K562 (cell line): Measurements from ENCODE around the gene ANXA1. TPM values are rescaled to one million over a fixed set of nuclear protein-coding genes. Genes with fewer than 3 reads are reported as not detected.

Source experiments
- ATAC-seq: fragments of 200-7000 bp; cut with Tn5 transposase; 3 replicates; pipeline ENCODE4 v1.9.1; 2020; ENCODE audit warnings: moderate library complexity
- BruUV-seq: library from RNA; stranded (reverse); fragments of 400-500 nt; replicated peaks from 2 replicates; lab custom pipeline; 2021; lab: Mats Ljungman, UMichigan
- CTCF ChIA-PET: fragments of 300-600 bp; formaldehyde crosslinking; extraction: SDS; loops from one replicate; lab custom pipeline; 2021; ENCODE audit warnings: low intra/inter-chr PET ratio; lab: Yijun Ruan, JAX
- POLR2A ChIA-PET: fragments of 300-600, 350-650 bp; sonication (Branson Sonifier 250); formaldehyde crosslinking; extraction: SDS; loops from one replicate; lab custom pipeline; 2021; ENCODE audit warnings: antibody characterized with exemption, inconsistent platforms; lab: Yijun Ruan, JAX
- DNase-seq, 4 experiments: peaks; one replicate each; pipeline versions ENCODE4 v3.0.0 to v3.0.0-alpha.2; 2011 to 2018; ENCODE audit warnings: low spot score in 3 of 4, mixed read lengths in 3 of 4; ENCODE audit errors: extremely low read depth in 1 of 4
- FAIRE-seq: peaks from 2 replicates; lab custom pipeline; 2011; peaks lifted over from hg19 to GRCh38; lab: Jason Lieb, UNC
- H2AFZ ChIP-seq: 2 replicates; pipeline ENCODE4 v1.6.0; 2011; ENCODE audit warnings: low read depth, low read length, control low read depth, inconsistent platforms
- H3K27ac ChIP-seq: fragments of 200-600 bp; 3 replicates; pipeline ENCODE4 v1.8.0; 2011; ENCODE audit warnings: low read depth, mild to moderate bottlenecking, control low read depth, inconsistent platforms, low read length, moderate library complexity, mixed read lengths; ENCODE audit errors: extremely low read depth
- H3K27me3 ChIP-seq, 2 experiments: fragments of 300-600 bp in 1 of 2; 2 replicates in 1 of 2; 3 replicates in 1 of 2; pipeline versions ENCODE4 v1.6.0 to v1.8.0; 2011; ENCODE audit warnings: inconsistent platforms in 2 of 2, low read length in 2 of 2, mild to moderate bottlenecking in 1 of 2, mixed read lengths in 1 of 2, moderate library complexity in 1 of 2; ENCODE audit not compliant: control insufficient read depth in 2 of 2, insufficient read depth in 2 of 2
- H3K36me3 ChIP-seq: fragments of 300-600 bp; 3 replicates; pipeline ENCODE4 v1.8.0; 2011; ENCODE audit warnings: mild to moderate bottlenecking, low read length, inconsistent platforms; ENCODE audit not compliant: control insufficient read depth, insufficient read depth
- H3K4me1 ChIP-seq, 2 experiments: fragments of 200-600 bp in 1 of 2; replicated peaks in 1 of 2; 2 replicates in 1 of 2; 3 replicates in 1 of 2; pipeline versions ENCODE4 v1.5.1 to v1.8.0; 2011; ENCODE audit warnings: inconsistent platforms in 2 of 2, low read length in 2 of 2, mild to moderate bottlenecking in 1 of 2, mixed read lengths in 1 of 2, moderate library complexity in 1 of 2; ENCODE audit not compliant: control insufficient read depth in 2 of 2, insufficient read depth in 2 of 2
- H3K4me2 ChIP-seq: 2 replicates; pipeline ENCODE4 v1.6.1; 2011; ENCODE audit warnings: low read length, control low read depth, inconsistent platforms, mixed read lengths; ENCODE audit not compliant: insufficient read depth
- H3K4me3 ChIP-seq: fragments of 200-600 bp; sonication (generic), shearing (Covaris generic); 2 replicates; pipeline ENCODE4 v1.5.1; 2016; ENCODE audit warnings: control low read depth, inconsistent platforms
- H3K79me2 ChIP-seq: fragments of 200-600 bp; 3 replicates; pipeline ENCODE4 v1.8.0; 2011; ENCODE audit warnings: low read length, inconsistent platforms; ENCODE audit not compliant: control insufficient read depth, insufficient read depth
- H3K9ac ChIP-seq, 2 experiments: 2 replicates each; pipeline versions ENCODE4 v1.6.0 to v1.6.1; 2011; ENCODE audit warnings: low read depth in 2 of 2, low read length in 2 of 2, control low read depth in 1 of 2, inconsistent platforms in 1 of 2, mild to moderate bottlenecking in 1 of 2, mixed read lengths in 1 of 2; ENCODE audit not compliant: insufficient read depth in 1 of 2
- H3K9me1 ChIP-seq: one replicate; pipeline ENCODE4 v1.6.0; 2011; ENCODE audit warnings: inconsistent platforms, mild to moderate bottlenecking, low read length, moderate library complexity; ENCODE audit not compliant: control insufficient read depth, insufficient read depth
- H3K9me3 ChIP-seq: replicated peaks from 2 replicates; pipeline ENCODE4 v1.5.1; 2011; ENCODE audit warnings: low read depth, low read length, inconsistent platforms; ENCODE audit not compliant: control insufficient read depth, insufficient read depth
- H4K20me1 ChIP-seq: replicated peaks from 2 replicates; pipeline ENCODE4 v1.6.1; 2011; ENCODE audit warnings: low read length, inconsistent platforms, mixed read lengths; ENCODE audit not compliant: control insufficient read depth, insufficient read depth
- ATF1 ChIP-seq, 2 experiments: fragments of 450-650 bp in 1 of 2; IDR thresholded peaks; 2 replicates each; pipeline ENCODE4 v1.6.1; 2016; ENCODE audit warnings: missing compliant biosample characterization in 1 of 2, missing genetic modification characterization in 1 of 2
- E2F3 ChIP-seq: fragments of 250-450 bp; sonication (Bioruptor Pico); IDR thresholded peaks from 2 replicates; pipeline ENCODE4 v1.4.0; 2020; ENCODE audit warnings: mild to moderate bottlenecking
- HMG20A ChIP-seq: fragments of 450-650 bp; formaldehyde crosslinking; conservative IDR thresholded peaks from 2 replicates; pipeline ENCODE4 v1.4.0; 2020; ENCODE audit warnings: mild to moderate bottlenecking, mixed read lengths
- HOXB6 ChIP-seq: fragments of 250-450 bp; sonication (Bioruptor Pico); IDR thresholded peaks from 2 replicates; pipeline ENCODE4 v1.5.1; 2022; ENCODE audit warnings: mild to moderate bottlenecking, borderline replicate concordance
- MCM2 ChIP-seq: fragments of 450-650 bp; IDR thresholded peaks from 2 replicates; pipeline ENCODE4 v1.6.1; 2017; ENCODE audit warnings: low read depth, mild to moderate bottlenecking
- NUFIP1 ChIP-seq: fragments of 450-650 bp; IDR thresholded peaks from 2 replicates; pipeline ENCODE4 v1.6.1; 2018; ENCODE audit not compliant: partially characterized antibody
- WGBS: fragments of 100-300 bp; shearing (Covaris generic); methylation state at CpG from one replicate; pipeline ENCODE4 v1.1.6; 2016; ENCODE audit warnings: low coverage, mixed read lengths; ENCODE audit not compliant: insufficient coverage; ENCODE audit errors: missing lambda C conversion rate; 5-methylcytosine and 5-hydroxymethylcytosine counted together
- in situ Hi-C: fragments of 300-500 bp; cut with MboI; formaldehyde crosslinking; loops from 4 replicates; pipeline ENCODE4 v1.15.0; 2018; ENCODE audit warnings: inconsistent platforms, mixed read lengths
- intact Hi-C: fragments of 100-400 bp; cut with micrococcal nuclease; formaldehyde crosslinking; loops from 2 replicates; pipeline ENCODE4 v1.14.2; 2022
- polyA plus RNA-seq, 8 experiments: library from polyadenylated mRNA; depleted of rRNA in 4 of 8; stranded (reverse) in 5 of 8; unstranded in 3 of 8; fragments of >200 nt; fragmentation: Nextera tagmentation in 2 of 8; fragmentation: Illumina TruSeq in 1 of 8; extraction: Ambion mirVana in 2 of 8; extraction: Trizol in 1 of 8; gene quantifications; 2 replicates each; pipeline versions ENCODE4 v1.2.1 to v1.2.3, GENCODE V29; 2011 to 2014; ENCODE audit warnings: inconsistent platforms in 1 of 8, missing spikeins in 1 of 8
- total RNA-seq, 7 experiments: library from RNA; depleted of rRNA in 6 of 7; stranded (reverse); fragments of >200 nt in 6 of 7; fragmentation: Illumina TruSeq in 2 of 7; extraction: Trizol in 2 of 7; gene quantifications; 2 replicates each; pipeline versions ENCODE4 v1.2.1 to v1.2.3, GENCODE V29; 2011 to 2021; ENCODE audit warnings: low replicate concordance in 1 of 7
- TF ChIP-seq, protein P1 (sequence below): fragments of 250-450 bp; sonication (Bioruptor Pico); IDR thresholded peaks from 2 replicates; pipeline ENCODE4 v1.4.0; 2020; ENCODE audit warnings: mild to moderate bottlenecking
- TF ChIP-seq, protein P2 (sequence below): fragments of 250-450 bp; sonication (Bioruptor Pico); IDR thresholded peaks from 2 replicates; pipeline ENCODE4 v1.4.0; 2020; ENCODE audit warnings: mild to moderate bottlenecking, moderate library complexity, borderline replicate concordance

Gene ANXA1
- total and polyA plus RNA-seq, 9 of the 15 experiments (the other 6 are each of a cell fraction or from before 2014, with no cell fraction given): 406 to 1,298 (median 620) TPM

DNA sequence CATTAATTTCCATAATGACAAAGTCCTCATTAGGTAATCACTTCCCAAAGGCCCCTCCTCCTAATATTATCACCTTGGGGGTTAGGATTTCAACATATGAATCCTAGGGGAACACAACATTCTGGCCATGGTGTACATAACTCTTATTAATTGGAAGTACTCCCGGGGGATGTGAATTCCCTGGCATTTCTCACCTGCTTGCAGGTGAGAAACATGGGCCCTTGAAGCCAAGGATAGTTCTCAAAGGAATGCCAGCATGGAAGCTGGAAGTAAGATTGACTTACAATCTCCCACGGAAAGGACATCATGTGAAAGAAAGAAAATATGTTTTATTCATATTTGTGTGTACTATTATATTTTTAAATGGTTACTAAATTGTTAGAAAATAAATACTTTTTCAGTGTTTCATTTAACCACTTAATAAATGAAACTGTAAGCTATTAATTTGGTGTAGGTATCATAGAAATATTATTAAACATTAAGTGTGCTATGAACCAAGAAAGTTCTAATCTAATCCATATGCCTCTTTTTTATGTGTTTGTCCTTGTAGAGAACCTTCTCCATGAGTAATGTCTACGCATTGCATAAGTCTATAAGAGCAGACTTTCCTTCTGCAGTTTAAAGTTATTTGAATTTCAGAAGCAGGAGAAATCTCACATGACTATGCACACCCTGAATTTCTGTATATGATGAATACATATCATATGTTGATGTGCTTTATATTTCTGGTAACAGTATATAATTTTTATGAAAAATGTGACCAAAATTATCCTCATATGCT lies 59.4 kb downstream of the ANXA1 start:
- H3K27me3 ChIP-seq: no peaks in the 10 kb centered on the region
- ATAC-seq (no peak), DNase-seq (no peak), FAIRE-seq (no peak)
- H3K9ac ChIP-seq: no peak overlapping the region
- POLR2A ChIA-PET: no interaction called here
- no peaks in the 10 kb centered on the region for H3K9me3 ChIP-seq
- in situ Hi-C loops: loop anchor here (25.0 kb wide), 1 partner anchor 1351 kb away; no protein-coding TSS in a partner anchor
- H3K36me3 ChIP-seq: no peaks in the 10 kb centered on the region
- H3K27ac ChIP-seq: no peak overlapping the region
- no peak overlapping the region for H3K4me3 ChIP-seq
- no peaks in the 10 kb centered on the region for H4K20me1 ChIP-seq
- H3K4me2 ChIP-seq: no peak overlapping the region
- CTCF ChIA-PET: no interaction called here
- no peaks in the 10 kb centered on the region for H3K79me2 ChIP-seq
- TF ChIP-seq E2F3 (CRISPR knock-in tag) (no peak), ATF1 (CRISPR knock-in tag; IDR thresholded peaks at IDR 0.05) (no peak), ATF1 (tag; IDR thresholded peaks at IDR 0.05) (no peak), HOXB6 (CRISPR knock-in tag) (no peak), NUFIP1 (no peak), MCM2 (no peak), HMG20A (no peak)
- TF ChIP-seq, protein P1, sequence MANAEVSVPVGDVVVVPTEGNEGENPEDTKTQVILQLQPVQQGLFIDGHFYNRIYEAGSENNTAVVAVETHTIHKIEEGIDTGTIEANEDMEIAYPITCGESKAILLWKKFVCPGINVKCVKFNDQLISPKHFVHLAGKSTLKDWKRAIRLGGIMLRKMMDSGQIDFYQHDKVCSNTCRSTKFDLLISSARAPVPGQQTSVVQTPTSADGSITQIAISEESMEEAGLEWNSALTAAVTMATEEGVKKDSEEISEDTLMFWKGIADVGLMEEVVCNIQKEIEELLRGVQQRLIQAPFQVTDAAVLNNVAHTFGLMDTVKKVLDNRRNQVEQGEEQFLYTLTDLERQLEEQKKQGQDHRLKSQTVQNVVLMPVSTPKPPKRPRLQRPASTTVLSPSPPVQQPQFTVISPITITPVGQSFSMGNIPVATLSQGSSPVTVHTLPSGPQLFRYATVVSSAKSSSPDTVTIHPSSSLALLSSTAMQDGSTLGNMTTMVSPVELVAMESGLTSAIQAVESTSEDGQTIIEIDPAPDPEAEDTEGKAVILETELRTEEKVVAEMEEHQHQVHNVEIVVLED (CRISPR knock-in tag): no peak
- TF ChIP-seq, protein P2, sequence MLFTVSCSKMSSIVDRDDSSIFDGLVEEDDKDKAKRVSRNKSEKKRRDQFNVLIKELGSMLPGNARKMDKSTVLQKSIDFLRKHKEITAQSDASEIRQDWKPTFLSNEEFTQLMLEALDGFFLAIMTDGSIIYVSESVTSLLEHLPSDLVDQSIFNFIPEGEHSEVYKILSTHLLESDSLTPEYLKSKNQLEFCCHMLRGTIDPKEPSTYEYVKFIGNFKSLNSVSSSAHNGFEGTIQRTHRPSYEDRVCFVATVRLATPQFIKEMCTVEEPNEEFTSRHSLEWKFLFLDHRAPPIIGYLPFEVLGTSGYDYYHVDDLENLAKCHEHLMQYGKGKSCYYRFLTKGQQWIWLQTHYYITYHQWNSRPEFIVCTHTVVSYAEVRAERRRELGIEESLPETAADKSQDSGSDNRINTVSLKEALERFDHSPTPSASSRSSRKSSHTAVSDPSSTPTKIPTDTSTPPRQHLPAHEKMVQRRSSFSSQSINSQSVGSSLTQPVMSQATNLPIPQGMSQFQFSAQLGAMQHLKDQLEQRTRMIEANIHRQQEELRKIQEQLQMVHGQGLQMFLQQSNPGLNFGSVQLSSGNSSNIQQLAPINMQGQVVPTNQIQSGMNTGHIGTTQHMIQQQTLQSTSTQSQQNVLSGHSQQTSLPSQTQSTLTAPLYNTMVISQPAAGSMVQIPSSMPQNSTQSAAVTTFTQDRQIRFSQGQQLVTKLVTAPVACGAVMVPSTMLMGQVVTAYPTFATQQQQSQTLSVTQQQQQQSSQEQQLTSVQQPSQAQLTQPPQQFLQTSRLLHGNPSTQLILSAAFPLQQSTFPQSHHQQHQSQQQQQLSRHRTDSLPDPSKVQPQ (CRISPR knock-in tag): no peak
- no peaks in the 10 kb centered on the region for H3K9me1 ChIP-seq
- intact Hi-C loops: no loop called here
- H2AFZ ChIP-seq: no peak overlapping the region
- no TSS peak for BruUV-seq
- no peaks in the 10 kb centered on the region; a peak in 1 of 5 replicates for H3K4me1 ChIP-seq
- 3% methylated on average over 3 of the region's 3 CpGs for WGBS
